Transverse colon (tissue), 4 donors: ENCODE data around the gene ATG5. TPM values are rescaled to one million over a fixed set of nuclear protein-coding genes. Genes with fewer than 3 reads are reported as not detected.
"Not testable (repeated sequence)": the region's sequence is repeated elsewhere in the genome, so short reads cannot be mapped to it uniquely, and the experiment has no call there.

ENCODE experiments used
- DNase-seq: peaks from one replicate; pipeline ENCODE4 v3.0.0-alpha.2; 2019
- H3K27ac ChIP-seq, 4 donors: fragments of 200-600 bp; sonication (generic); 2 replicates each; pipeline ENCODE4 v1.5.1; 2016 to 2018; ENCODE audit warnings: inconsistent platforms in 4 of 4
- H3K27me3 ChIP-seq: fragments of 200-600 bp; sonication (generic); 2 replicates; pipeline ENCODE4 v1.5.1; 2017; ENCODE audit warnings: inconsistent platforms
- H3K36me3 ChIP-seq, 4 donors: fragments of 200-600 bp; sonication (generic); 2 replicates each; pipeline ENCODE4 v1.5.1; 2017 to 2019; ENCODE audit warnings: inconsistent platforms in 4 of 4
- H3K4me1 ChIP-seq, 4 donors: fragments of 200-600 bp; sonication (generic); 2 replicates each; pipeline ENCODE4 v1.5.1; 2017 to 2020; ENCODE audit warnings: inconsistent platforms in 4 of 4
- H3K4me3 ChIP-seq, 4 donors: fragments of 200-600 bp; sonication (generic); 1 replicate in 1 of 4; 2 replicates in 3 of 4; pipeline versions ENCODE4 v1.5.1 to v1.6.1; 2017 to 2019; ENCODE audit warnings: inconsistent platforms in 4 of 4
- H3K9me3 ChIP-seq, 2 donors: fragments of 200-600 bp; sonication (generic); 2 replicates each; pipeline ENCODE4 v1.5.1; 2017 to 2019; ENCODE audit warnings: inconsistent platforms in 2 of 2
- EP300 ChIP-seq: sonication (generic); formaldehyde crosslinking; IDR thresholded peaks from one replicate; pipeline ENCODE4 v1.6.1; 2017; ENCODE audit warnings: antibody characterized with exemption, low read depth
- POLR2A ChIP-seq: fragments of 450-650 bp; IDR thresholded peaks from one replicate; pipeline ENCODE4 v1.6.1; 2016; ENCODE audit warnings: antibody characterized with exemption, mild to moderate bottlenecking, moderate library complexity
- POLR2AphosphoS5 ChIP-seq, 3 donors: sonication (generic); formaldehyde crosslinking; IDR thresholded peaks; one replicate each; pipeline ENCODE4 v1.6.1; 2016; ENCODE audit warnings: antibody characterized with exemption in 3 of 3
- WGBS, 2 donors: methylation state at CpG; one replicate each; pipeline ENCODE4 v1.1.5; 2018; ENCODE audit warnings: low coverage in 1 of 2; 5-methylcytosine and 5-hydroxymethylcytosine counted together
- in situ Hi-C, 4 donors: fragments of 200-750 bp; cut with MboI; loops; one replicate each; pipeline versions ENCODE4 v1.15.0 to v1.15.1; 2017; ENCODE audit warnings: low sequenced_read_pairs in 3 of 4, low pct_ligation_motif_present in 1 of 4, low pct_unique_long_range_greater_than_20kb in 1 of 4
- intact Hi-C: fragments of 100-400 bp; cut with DNase I; formaldehyde crosslinking; loops from one replicate; pipeline ENCODE4 v1.15.1; 2023; ENCODE audit warnings: low total_unique reads
- total RNA-seq, 4 donors: library from RNA; depleted of rRNA; stranded (reverse); fragments of >200 nt; gene quantifications; one replicate each; pipeline ENCODE4 v1.1.0, GENCODE V29; 2016
- TF ChIP-seq, protein P1 (sequence below), 5 experiments: fragments of 200-600 bp in 3 of 5; fragments of 450-650 bp in 2 of 5; sonication (generic) in 3 of 5; IDR thresholded peaks; 1 replicate in 2 of 5; 2 replicates in 3 of 5; pipeline ENCODE4 v1.5.1; 2016 to 2017; ENCODE audit warnings: antibody characterized with exemption in 5 of 5, inconsistent platforms in 3 of 5, mild to moderate bottlenecking in 2 of 5, moderate library complexity in 1 of 5

Gene ATG5
- total RNA-seq, 4 donors from 2014 or later, result 21.7 to 56.4 (median 44.9) TPM

DNA sequence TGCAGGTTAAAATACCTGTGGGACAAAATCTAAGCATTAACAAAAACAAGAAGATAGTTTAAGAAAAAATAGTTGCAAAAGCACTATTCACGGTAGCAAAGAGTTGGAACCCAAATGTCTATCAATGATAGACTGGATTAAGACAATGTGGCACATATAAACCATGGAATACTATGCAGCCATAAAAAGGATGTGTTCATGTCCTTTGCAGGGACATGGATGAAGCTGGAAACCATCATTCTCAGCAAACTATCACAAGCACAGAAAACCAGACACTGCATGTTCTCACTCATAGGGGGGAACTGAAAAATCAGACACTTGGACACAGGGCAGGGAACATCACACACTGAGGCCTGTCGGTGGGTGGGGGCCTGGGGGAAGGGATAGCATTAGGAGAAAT, 65.8 kb downstream of the ATG5 start:
- DNase-seq, intact Hi-C loops, H3K9me3 ChIP-seq, H3K4me3 ChIP-seq, H3K27ac ChIP-seq, H3K36me3 ChIP-seq, H3K27me3 ChIP-seq, in situ Hi-C loops: not testable (repeated sequence)
- 96 to 100% methylated on average over 1 to 2 of the region's 2 CpGs for WGBS, 2 donors
- peaks cover 6 to 13% (median 9%) of the 10 kb centered on the region in 4 donors for H3K4me1 ChIP-seq

DNA sequence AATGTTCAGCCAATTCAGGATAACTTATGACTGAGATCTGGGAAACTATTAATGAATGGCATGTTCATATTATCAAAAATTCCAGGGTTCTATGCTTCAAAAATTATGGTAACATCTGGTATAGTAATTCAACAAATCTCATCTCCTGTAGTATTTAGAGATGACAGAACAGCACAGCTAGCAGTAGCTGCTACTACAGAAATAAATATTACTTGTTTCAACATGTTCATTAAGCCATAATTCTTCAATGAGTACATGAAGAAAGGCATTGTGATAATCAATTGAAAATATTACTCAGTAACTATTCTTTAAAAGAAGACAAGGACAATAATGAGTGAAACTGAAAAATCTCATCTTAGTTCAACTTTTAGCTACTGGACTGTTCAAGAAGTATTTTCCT, 66.8 kb downstream of the ATG5 start:
- peaks cover 6 to 13% (median 9%) of the 10 kb centered on the region in 4 donors for H3K4me1 ChIP-seq
- intact Hi-C loops, result no loop called here
- no peak overlapping the region for H3K27ac ChIP-seq
- H3K4me3 ChIP-seq, result no peak overlapping the region
- in situ Hi-C loops, result no loop called here
- TF ChIP-seq EP300 (no peak), POLR2A (no peak), POLR2AphosphoS5 (IDR thresholded peaks at IDR 0.05) (no peak)
- TF ChIP-seq, protein P1, sequence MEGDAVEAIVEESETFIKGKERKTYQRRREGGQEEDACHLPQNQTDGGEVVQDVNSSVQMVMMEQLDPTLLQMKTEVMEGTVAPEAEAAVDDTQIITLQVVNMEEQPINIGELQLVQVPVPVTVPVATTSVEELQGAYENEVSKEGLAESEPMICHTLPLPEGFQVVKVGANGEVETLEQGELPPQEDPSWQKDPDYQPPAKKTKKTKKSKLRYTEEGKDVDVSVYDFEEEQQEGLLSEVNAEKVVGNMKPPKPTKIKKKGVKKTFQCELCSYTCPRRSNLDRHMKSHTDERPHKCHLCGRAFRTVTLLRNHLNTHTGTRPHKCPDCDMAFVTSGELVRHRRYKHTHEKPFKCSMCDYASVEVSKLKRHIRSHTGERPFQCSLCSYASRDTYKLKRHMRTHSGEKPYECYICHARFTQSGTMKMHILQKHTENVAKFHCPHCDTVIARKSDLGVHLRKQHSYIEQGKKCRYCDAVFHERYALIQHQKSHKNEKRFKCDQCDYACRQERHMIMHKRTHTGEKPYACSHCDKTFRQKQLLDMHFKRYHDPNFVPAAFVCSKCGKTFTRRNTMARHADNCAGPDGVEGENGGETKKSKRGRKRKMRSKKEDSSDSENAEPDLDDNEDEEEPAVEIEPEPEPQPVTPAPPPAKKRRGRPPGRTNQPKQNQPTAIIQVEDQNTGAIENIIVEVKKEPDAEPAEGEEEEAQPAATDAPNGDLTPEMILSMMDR (IDR thresholded peaks at IDR 0.05), result no peak
- DNase-seq, result no peak
- H3K9me3 ChIP-seq, result no peaks in the 10 kb centered on the region
- no peaks in the 10 kb centered on the region for H3K27me3 ChIP-seq
- H3K36me3 ChIP-seq, result peaks cover 0 to 3% (median 0%) of the 10 kb centered on the region in 4 donors

DNA sequence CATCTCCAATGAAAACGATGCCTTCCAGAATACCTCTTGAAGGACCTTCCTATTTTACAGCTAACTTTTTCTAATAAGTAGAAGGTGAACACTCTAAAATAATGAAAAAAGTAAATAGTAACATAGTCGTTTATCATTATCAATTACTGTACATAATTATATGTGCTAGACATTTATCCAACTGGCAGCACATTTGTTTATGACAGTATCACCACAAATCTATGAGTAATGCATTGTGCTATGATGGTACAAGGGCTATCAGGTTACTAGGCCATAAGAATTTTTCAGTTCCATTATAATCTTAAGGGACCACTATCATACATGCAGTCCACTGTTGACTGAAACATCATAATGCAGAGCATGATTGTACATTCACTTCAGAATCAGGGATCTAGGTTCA, 68.4 kb downstream of the ATG5 start:
- H3K27me3 ChIP-seq, result no peaks in the 10 kb centered on the region
- 80 to 90% methylated on average over 2 of the region's 2 CpGs for WGBS, 2 donors
- DNase-seq, result no peak
- in situ Hi-C loops, result no loop called here
- TF ChIP-seq POLR2A, result no peak
- TF ChIP-seq, protein P1 (IDR thresholded peaks at IDR 0.05), result no peak
- no peak for TF ChIP-seq POLR2AphosphoS5 (IDR thresholded peaks at IDR 0.05)
- no peak for TF ChIP-seq EP300
- intact Hi-C loops, result no loop called here
- no peak overlapping the region for H3K27ac ChIP-seq
- H3K9me3 ChIP-seq, result no peaks in the 10 kb centered on the region
- H3K4me1 ChIP-seq, result peaks cover 6 to 13% (median 9%) of the 10 kb centered on the region in 4 donors
- no peaks in the 10 kb centered on the region for H3K36me3 ChIP-seq
- H3K4me3 ChIP-seq, result no peak overlapping the region

DNA sequence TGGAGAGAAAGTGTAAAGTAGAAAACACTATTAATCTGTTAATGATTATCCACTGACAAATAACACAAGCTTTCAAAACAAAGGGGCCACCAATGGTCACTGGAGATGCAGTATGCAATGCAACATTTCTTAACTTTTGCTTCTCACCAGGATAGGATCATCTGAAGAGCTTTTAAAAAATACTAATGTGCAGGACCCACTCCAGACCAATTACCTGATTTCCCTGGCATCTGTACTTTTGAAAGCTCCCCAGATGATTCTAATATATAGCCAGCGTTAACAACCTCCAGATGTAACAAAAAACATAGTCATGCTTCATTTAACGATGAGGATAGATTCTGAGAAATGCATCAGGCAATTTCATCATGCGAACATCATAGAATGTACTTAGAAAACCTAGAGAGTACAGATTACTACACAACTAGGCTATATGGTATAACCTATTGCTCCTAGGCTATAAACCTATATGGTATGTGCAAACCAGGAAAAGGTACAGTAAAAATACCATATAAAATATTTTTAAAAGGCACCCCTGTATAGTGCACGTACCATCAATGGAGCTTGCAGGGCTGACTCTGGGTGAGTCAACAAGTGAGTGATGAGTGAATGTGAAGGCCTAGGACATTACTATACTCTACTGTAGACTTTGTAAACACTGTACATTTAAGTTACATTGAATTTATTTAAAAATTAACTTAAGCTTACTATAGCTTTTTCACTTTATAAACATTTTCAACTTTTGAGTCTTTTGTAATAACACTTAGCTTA, 69.2 kb downstream of the ATG5 start:
- H3K27ac ChIP-seq, result no peak overlapping the region
- no peak for DNase-seq
- H3K9me3 ChIP-seq, result no peaks in the 10 kb centered on the region
- H3K36me3 ChIP-seq, result no peaks in the 10 kb centered on the region
- no peaks in the 10 kb centered on the region for H3K27me3 ChIP-seq
- whole genome bisulfite sequencing, 2 donors, result 89 to 92% methylated on average over 4 of the region's 4 CpGs
- intact Hi-C loops (no loop called here), in situ Hi-C loops (no loop called here)
- TF ChIP-seq POLR2AphosphoS5 (IDR thresholded peaks at IDR 0.05) (no peak), POLR2A (no peak), EP300 (no peak)
- TF ChIP-seq, protein P1 (IDR thresholded peaks at IDR 0.05), result no peak
- H3K4me3 ChIP-seq, result no peak overlapping the region
- H3K4me1 ChIP-seq, result peaks cover 2 to 8% (median 5%) of the 10 kb centered on the region in 4 donors

DNA sequence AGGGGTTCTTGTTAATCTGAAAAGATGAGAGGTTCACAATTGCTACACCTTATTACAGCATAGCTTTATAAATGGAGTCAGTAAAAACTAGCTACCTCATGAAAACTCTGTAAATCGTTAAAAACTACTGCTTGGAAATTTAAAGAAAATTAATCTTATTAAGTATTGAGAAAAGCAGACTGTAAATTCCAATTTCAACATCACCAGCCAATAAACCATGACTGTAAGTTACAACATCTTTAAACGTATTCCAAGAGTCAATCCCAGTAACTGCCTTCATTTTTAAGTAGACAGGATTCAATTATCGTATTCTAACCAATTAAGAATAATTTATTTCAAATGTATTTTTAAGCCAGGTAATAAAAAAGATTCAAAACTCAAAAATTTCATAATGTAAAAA, 70.3 kb downstream of the ATG5 start:
- H3K4me1 ChIP-seq, result no peaks in the 10 kb centered on the region
- DNase-seq, result no peak
- H3K9me3 ChIP-seq, result no peaks in the 10 kb centered on the region
- H3K27ac ChIP-seq, result no peak overlapping the region
- no peaks in the 10 kb centered on the region for H3K27me3 ChIP-seq
- 92 to 96% methylated on average over 3 of the region's 3 CpGs for WGBS, 2 donors
- no peaks in the 10 kb centered on the region for H3K36me3 ChIP-seq
- no peak overlapping the region for H3K4me3 ChIP-seq
- intact Hi-C loops (no loop called here), in situ Hi-C loops (no loop called here)
- no peak for TF ChIP-seq POLR2AphosphoS5 (IDR thresholded peaks at IDR 0.05)
- TF ChIP-seq POLR2A, result no peak
- TF ChIP-seq, protein P1 (IDR thresholded peaks at IDR 0.05), result no peak
- no peak for TF ChIP-seq EP300
